GM19397 (cell line): ENCODE measurements around the gene GAB2.
A peak's percentile ranks its signal among the peaks of the same experiment; 100 is the strongest.
"Not testable (repeated sequence)": the region's sequence is repeated elsewhere in the genome, so short reads cannot be mapped to it uniquely, and the experiment has no call there.

Experiments used
- ATAC-seq: cut with Tn5 transposase; IDR thresholded peaks from one replicate; pipeline ENCODE4 v1.9.1; 2021; ENCODE audit warnings: mild to moderate bottlenecking, moderate library complexity; ENCODE audit not compliant: unreplicated experiment

GAB2 gene

GRCh38 chr11:78192911-78193351 lies 224.7 kb downstream of the GAB2 start:
- no peak for ATAC-seq

GRCh38 chr11:78192223-78192719 lies 225.3 kb downstream of the GAB2 start:
- ATAC-seq, result no peak

- no peak for ATAC-seq
Observed at GRCh38 chr11:78190871-78191538, 226.6 kb downstream of the GAB2 start.

- ATAC-seq, result no peak
Observed at GRCh38 chr11:78190374-78190773, 227.2 kb downstream of the GAB2 start.

- ATAC-seq, result no peak
Observed at GRCh38 chr11:78189851-78190250, 227.8 kb downstream of the GAB2 start.

- no peak for ATAC-seq
Observed at GRCh38 chr11:78189174-78189724, 228.4 kb downstream of the GAB2 start.

GRCh38 chr11:78188286-78189173 lies 229.1 kb downstream of the GAB2 start, which contains the start of the genes KCTD21 and USP35:
Gene KCTD21 (minus strand): TSS chr11:78188626. CDS start chr11:78174554, 14,072 bp downstream.
Gene USP35 (plus strand): TSS chr11:78188919. CDS start chr11:78196246, 7,327 bp downstream.
- peak; percentile 97 for ATAC-seq

- ATAC-seq, result peak; percentile 6
Observed at GRCh38 chr11:78187366-78188285, 230.0 kb downstream of the GAB2 start.

GRCh38 chr11:78181185-78181584 lies 236.4 kb downstream of the GAB2 start:
- ATAC-seq, result no peak

GRCh38 chr11:78180751-78181150 lies 236.9 kb downstream of the GAB2 start:
- no peak for ATAC-seq

GRCh38 chr11:78179459-78180071 lies 238.1 kb downstream of the GAB2 start:
- no peak for ATAC-seq

- no peak for ATAC-seq
Observed at GRCh38 chr11:78177216-78177615, 240.4 kb downstream of the GAB2 start.

GRCh38 chr11:78176605-78177141 lies 240.9 kb downstream of the GAB2 start:
- ATAC-seq, result no peak

GRCh38 chr11:78175862-78176261 lies 241.8 kb downstream of the GAB2 start:
- ATAC-seq, result not testable (repeated sequence)

GRCh38 chr11:78171951-78172350 lies 245.7 kb downstream of the GAB2 start:
- no peak for ATAC-seq

GRCh38 chr11:78170874-78171549 lies 246.6 kb downstream of the GAB2 start:
- no peak for ATAC-seq

- ATAC-seq, result no peak
Observed at GRCh38 chr11:78170413-78170812, 247.2 kb downstream of the GAB2 start.

GRCh38 chr11:78168539-78169477 lies 248.8 kb downstream of the GAB2 start:
- no peak for ATAC-seq
